Measurements from ENCODE around the gene C16orf89. TPM values are rescaled to one million over a fixed set of nuclear protein-coding genes. Genes with fewer than 3 reads are reported as not detected.

C16orf89 gene, protein sequence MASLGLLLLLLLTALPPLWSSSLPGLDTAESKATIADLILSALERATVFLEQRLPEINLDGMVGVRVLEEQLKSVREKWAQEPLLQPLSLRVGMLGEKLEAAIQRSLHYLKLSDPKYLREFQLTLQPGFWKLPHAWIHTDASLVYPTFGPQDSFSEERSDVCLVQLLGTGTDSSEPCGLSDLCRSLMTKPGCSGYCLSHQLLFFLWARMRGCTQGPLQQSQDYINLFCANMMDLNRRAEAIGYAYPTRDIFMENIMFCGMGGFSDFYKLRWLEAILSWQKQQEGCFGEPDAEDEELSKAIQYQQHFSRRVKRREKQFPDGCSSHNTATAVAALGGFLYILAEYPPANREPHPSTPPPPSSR
- 1.4 and 2.3 TPM in 2 replicates for total RNA-seq

DNA sequence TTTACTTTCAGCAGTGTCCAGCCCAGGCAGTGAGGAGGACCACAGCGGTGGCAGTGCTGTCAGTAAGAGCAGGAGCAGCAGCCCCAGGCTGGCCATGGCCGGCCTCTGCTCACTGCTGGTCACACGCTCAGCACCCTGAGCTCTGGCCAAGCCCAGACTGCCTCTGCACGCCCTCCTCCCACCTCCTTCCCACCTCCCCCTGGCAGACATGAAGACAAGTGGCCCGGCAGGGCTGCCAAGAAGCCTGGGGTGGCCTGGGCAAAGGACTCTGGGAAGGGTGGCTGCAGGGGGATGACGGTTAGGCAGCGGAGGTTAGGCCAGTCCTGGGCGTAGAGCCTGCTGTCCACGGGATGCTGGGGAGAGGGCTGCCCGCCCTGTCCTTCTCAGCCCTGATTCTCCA lies at the start of gene C16orf89:
TSS of gene C16orf89 (minus strand) at position 144 of the 400 bp plus-strand sequence. CDS start at position 96, 48 bp downstream.

DNA sequence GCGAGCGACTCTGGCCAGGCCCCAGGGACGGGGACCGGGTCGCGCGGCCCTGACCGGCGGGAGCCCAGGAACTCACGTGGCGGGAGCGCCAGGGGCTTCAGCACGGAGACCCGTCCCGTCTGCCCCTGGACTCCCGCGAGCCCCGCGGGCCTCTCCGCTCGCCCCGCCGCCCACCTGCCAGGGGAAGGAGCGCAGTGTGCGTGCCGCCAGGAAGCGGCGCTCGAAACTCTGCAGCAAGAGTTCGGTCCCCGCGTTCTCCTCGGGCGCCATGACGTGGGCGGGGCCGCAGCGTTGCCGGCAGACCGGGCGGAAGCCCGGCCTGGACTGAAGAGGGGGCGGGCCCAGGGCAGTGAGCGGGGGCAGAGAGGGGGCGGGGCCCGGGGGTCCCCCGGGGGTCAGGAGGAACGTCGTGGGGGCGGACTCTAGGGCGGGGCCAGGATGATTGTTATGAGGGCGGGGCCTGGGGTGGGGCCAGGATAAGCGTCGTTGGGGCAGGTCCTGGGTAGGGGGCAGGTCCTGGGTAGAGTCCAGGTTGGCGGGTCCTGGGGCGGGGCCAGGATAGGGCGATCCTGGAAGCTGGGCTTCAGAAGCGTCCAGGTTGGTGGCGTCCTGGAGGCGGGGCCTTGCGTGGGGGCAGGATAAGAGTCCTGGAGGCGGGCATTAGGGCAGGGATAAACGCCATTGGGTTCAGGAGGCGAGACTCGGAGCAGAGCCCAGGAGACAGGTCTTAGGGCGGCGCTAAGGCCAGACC lies 31.9 kb upstream of the C16orf89 start, which contains the start of gene EEF2KMT:
TSS of gene EEF2KMT (minus strand) at position 326 of the 751 bp plus-strand sequence. CDS start at position 270, 56 bp downstream.

DNA sequence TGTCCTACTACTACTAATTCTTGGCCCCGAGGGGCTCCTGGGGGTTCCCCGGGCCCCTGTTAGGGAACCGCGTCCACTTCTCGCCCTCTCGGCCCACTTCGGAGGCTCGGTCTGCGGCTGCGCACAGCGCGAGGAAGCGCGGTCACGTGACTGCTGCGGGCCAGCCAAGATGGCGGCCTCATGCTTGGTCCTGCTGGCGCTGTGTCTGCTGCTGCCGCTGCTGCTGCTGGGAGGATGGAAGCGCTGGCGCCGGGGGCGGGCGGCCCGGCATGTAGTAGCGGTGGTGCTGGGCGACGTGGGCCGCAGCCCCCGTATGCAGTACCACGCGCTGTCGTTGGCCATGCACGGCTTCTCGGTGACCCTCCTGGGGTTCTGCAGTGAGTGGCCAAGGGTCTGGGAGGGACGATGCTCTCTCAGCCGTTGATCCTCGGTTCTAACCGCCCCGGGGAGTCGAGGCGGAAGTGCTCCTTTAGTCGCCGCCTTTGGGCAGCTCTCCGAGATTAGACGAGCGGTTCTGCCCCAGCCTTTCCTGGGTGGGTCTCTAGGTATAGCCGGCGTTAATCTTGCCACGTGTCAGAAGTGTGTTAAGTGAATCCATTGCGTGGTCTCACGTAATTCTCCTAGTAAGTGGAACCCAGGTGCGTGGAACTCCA lies 6.1 kb upstream of the C16orf89 start, which contains the start of gene ALG1:
TSS of gene ALG1 (plus strand) at position 163 of the 653 bp plus-strand sequence. CDS start at position 170, 7 bp downstream.

DNA sequence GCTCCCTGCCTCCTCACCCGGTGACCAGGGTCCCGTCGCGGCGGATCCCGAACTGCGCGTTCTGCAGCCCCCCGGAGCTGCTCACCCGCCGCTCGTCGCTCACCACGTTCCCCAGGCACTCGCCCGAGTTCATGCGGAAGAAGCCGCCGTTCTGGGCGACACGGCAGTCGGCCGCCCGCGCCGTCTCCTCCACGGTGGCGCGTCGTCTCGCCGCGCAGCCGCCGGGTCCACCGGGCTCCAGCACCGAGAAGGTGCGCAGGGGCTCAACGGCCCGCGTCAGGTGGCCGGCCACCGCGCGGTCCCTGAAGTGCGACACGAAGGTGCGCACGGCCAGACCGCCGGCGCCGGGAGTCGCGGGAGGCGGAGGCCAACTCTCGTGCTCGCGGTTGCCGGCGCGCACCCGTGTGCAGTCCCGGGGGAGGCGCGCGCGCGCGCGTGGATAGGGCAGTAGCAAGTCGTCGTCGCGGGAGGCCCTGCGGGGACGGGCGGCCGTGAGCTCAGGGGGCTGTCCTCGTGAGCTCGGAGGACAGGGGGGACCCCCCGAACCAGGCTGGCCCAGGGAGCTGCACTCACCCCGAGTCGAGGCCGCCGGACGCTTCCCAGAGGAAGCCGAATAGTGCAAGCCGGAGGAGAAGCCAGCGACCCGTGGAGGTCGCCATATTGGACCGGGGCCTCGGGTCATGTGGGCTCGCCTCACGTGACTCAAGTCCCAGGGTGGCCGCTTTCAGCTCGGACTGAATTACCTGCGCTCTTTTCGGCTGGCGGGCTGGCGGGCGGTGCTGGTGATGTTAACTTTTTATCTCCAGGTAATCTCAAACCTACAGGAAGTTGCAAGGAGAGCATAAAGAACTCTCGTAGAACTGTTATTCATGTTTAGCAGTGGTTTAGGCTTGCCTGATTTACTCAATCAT lies 32.2 kb downstream of the C16orf89 start, which contains the start of gene NAGPA:
TSS of gene NAGPA (minus strand) at position 680 of the 911 bp plus-strand sequence. CDS start at position 659, 21 bp downstream.

Other genes with a start within 250 kb of the C16orf89 start
- gene GLYR1, start 218.7 kb downstream of the C16orf89 start, total RNA-seq = 30.7 and 39.1 TPM in 2 replicates
- 22.4 and 23.5 TPM in 2 replicates for gene UBN1, start 218.5 kb downstream of the C16orf89 start, total RNA-seq
- gene PPL, start 128.8 kb downstream of the C16orf89 start, total RNA-seq = 132 and 145 TPM in 2 replicates
- gene SEC14L5, start 107.6 kb downstream of the C16orf89 start, total RNA-seq = 0.94 and 1.4 TPM in 2 replicates
- 27.2 and 37.6 TPM in 2 replicates for gene NAGPA, start 32.0 kb downstream of the C16orf89 start, total RNA-seq
- gene ALG1, start 5.9 kb upstream of the C16orf89 start, total RNA-seq = 39.8 and 41.9 TPM in 2 replicates
- 5.1 and 5.6 TPM in 2 replicates for gene EEF2KMT, start 31.8 kb upstream of the C16orf89 start, total RNA-seq

Measured in cardiac ventricle fibroblast (primary cell).